Measurements from ENCODE around the gene TTC31.

The TTC31 gene

GRCh38 chr2:74495440-74495839 is 12.6 kb downstream of the TTC31 start:
- Histone ChIP-seq H3K9me3 (ENCODE audit: severe bottlenecking) (no peaks in the 10 kb centered on the region), H3K27ac (ENCODE audit: poor library complexity, severe bottlenecking) (no peak overlapping the region), H3K4me1 (ENCODE audit: insufficient read depth, poor library complexity, severe bottlenecking) (peaks cover 8% of the 10 kb centered on the region), H3K27me3 (ENCODE audit: insufficient read depth, poor library complexity, severe bottlenecking) (peaks cover 14% of the 10 kb centered on the region), H3K36me3 (ENCODE audit: low read depth) (peaks cover 26% of the 10 kb centered on the region), H3K4me3 (ENCODE audit: severe bottlenecking) (no peak overlapping the region)
- ATAC-seq (ENCODE audit: low read depth) (no peak), DNase-seq (ENCODE audit: low spot score) (no peak)
- TF ChIP-seq, protein P1, sequence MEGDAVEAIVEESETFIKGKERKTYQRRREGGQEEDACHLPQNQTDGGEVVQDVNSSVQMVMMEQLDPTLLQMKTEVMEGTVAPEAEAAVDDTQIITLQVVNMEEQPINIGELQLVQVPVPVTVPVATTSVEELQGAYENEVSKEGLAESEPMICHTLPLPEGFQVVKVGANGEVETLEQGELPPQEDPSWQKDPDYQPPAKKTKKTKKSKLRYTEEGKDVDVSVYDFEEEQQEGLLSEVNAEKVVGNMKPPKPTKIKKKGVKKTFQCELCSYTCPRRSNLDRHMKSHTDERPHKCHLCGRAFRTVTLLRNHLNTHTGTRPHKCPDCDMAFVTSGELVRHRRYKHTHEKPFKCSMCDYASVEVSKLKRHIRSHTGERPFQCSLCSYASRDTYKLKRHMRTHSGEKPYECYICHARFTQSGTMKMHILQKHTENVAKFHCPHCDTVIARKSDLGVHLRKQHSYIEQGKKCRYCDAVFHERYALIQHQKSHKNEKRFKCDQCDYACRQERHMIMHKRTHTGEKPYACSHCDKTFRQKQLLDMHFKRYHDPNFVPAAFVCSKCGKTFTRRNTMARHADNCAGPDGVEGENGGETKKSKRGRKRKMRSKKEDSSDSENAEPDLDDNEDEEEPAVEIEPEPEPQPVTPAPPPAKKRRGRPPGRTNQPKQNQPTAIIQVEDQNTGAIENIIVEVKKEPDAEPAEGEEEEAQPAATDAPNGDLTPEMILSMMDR (IDR thresholded peaks at IDR 0.05; ENCODE audit: poor library complexity, severe bottlenecking): no peak

DNA sequence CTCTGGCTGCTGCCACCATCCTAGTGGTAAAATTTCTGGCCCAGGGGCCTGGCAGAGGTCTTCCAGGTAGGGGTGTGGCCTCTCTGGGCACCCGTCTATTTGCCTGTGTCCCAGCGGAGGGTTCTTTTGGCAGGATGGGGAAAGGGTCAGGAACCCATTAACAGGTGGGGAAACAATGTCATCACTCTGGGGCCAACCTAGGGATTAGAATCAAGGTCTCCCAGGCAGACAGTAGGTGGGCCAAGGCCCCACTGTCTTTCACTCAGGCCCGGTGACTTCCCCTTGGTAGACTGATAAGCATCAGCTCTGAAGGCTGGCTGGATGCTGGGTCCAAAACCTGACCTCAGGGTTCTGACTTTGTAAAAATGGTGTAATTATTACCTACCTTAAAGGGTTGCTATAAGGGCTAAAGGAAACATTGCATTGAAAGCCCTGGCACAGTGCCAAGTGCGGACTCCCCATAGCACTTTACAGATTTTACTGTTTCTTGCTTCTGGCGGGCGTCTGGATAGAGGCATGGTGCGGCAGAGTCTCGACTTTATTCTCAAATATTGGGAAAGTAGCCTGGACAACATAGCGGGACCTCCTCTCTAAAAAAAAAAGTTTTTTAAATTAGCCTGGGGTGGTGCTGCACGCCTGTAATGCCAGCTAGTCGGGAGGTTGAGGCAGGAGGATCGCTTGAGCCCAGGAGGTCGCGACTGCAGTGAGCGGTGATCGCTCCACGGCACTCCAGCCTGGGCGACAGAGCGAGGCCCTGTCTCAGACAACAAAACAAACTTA is 14.3 kb downstream of the TTC31 start:
- no peak overlapping the region for H3K27ac ChIP-seq (ENCODE audit: poor library complexity, severe bottlenecking)
- H3K9me3 ChIP-seq (ENCODE audit: severe bottlenecking): no peaks in the 10 kb centered on the region
- DNase-seq (ENCODE audit: low spot score): no peak
- peaks cover 8% of the 10 kb centered on the region for H3K4me1 ChIP-seq (ENCODE audit: insufficient read depth, poor library complexity, severe bottlenecking)
- peaks cover 8% of the 10 kb centered on the region for H3K36me3 ChIP-seq (ENCODE audit: low read depth)
- TF ChIP-seq, protein P1 (IDR thresholded peaks at IDR 0.05; ENCODE audit: poor library complexity, severe bottlenecking): no peak
- no peak for ATAC-seq (ENCODE audit: low read depth)
- H3K4me3 ChIP-seq (ENCODE audit: severe bottlenecking): no peak overlapping the region
- peaks cover 14% of the 10 kb centered on the region for H3K27me3 ChIP-seq (ENCODE audit: insufficient read depth, poor library complexity, severe bottlenecking)

DNA sequence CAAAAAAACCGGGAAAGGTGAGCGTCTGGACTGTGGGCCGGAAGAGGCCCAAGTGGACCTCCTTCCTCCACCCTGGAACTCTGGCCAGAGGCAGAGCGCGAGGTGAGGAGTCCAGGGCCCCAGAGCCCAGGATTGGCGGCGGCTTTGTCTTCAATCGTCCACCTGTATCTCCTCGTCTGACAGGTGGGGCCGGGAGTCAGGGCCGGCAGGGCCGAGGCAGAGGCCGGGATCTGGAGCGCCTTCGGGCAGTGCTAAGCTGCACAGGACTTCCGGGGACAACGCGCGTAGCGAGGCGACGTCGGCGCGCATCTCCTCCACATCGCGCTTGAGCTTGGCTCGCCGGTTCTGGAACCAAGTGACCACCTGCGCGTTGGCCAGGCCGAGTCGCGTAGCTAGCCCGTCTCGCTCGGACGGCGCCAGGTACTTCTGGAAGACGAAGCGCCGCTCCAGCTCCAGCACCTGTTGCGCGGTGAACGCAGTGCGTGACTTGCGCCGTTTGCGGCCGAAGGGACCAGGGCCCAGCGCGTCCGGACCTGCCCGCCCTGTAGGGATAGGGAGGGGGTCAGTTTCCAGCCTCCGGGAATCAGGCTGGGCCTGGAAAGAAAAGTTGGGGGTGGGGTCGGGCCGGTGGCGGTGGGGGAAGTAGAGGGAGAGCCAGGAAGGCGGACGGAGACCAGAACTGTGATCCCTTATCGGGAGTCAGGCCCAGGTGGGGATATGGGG is 15.1 kb downstream of the TTC31 start:
- Histone ChIP-seq H3K4me1 (ENCODE audit: insufficient read depth, poor library complexity, severe bottlenecking) (peaks cover 8% of the 10 kb centered on the region), H3K9me3 (ENCODE audit: severe bottlenecking) (no peaks in the 10 kb centered on the region), H3K27ac (ENCODE audit: poor library complexity, severe bottlenecking) (no peak overlapping the region), H3K27me3 (ENCODE audit: insufficient read depth, poor library complexity, severe bottlenecking) (peaks cover 14% of the 10 kb centered on the region), H3K4me3 (ENCODE audit: severe bottlenecking) (peak overlapping the region; percentile 2), H3K36me3 (ENCODE audit: low read depth) (peaks cover 3% of the 10 kb centered on the region; the same call in 1 of the 2 replicates)
- peak; percentile 24 for ATAC-seq (ENCODE audit: low read depth)
- TF ChIP-seq, protein P1 (IDR thresholded peaks at IDR 0.05; ENCODE audit: poor library complexity, severe bottlenecking): no peak
- DNase-seq (ENCODE audit: low spot score): no peak

DNA sequence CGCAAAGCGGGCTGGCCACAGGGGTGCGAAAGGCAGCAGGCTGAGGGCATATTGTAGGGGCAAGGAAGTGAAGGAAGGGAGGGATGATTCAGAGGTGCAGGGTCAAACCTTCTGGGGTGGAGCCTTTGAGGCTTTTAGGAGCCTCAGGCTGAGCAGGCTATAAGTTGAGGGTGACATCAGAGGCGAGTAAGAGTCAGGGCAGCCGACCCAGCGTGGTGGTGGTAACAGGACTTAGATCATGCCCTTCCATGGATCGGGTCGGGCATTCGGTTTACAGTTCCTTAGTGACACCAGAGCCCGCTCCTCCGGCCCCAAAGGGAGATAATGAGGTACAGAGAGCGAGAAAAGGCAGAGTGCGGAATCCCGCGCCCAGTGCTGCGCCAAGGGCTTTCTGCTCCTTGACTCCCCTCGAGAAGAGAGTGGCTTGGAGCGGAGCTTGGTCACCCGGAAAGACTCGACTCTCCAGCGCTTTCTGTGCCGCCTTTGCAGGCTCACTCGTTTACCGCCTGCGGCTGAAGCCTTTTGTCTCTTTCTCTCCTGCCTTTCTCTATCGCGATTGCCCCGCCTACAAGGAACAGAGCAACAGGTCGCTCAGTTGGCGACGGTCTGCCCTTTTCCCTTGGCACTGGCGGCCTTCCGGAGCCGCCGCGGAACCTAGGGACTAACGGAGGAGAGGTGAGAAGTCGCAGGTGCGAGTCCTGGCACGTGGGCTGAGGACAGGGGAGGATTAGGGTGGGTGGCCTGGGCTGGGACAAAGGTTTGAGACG is 15.8 kb downstream of the TTC31 start:
- no peaks in the 10 kb centered on the region for H3K36me3 ChIP-seq (ENCODE audit: low read depth)
- no peaks in the 10 kb centered on the region for H3K9me3 ChIP-seq (ENCODE audit: severe bottlenecking)
- DNase-seq (ENCODE audit: low spot score) (no peak), ATAC-seq (ENCODE audit: low read depth) (peak; percentile 54)
- no peak overlapping the region for H3K27ac ChIP-seq (ENCODE audit: poor library complexity, severe bottlenecking)
- peaks cover 14% of the 10 kb centered on the region for H3K27me3 ChIP-seq (ENCODE audit: insufficient read depth, poor library complexity, severe bottlenecking)
- TF ChIP-seq, protein P1 (IDR thresholded peaks at IDR 0.05; ENCODE audit: poor library complexity, severe bottlenecking): no peak
- H3K4me3 ChIP-seq (ENCODE audit: severe bottlenecking): peak overlapping the region; percentile 2
- peaks cover 8% of the 10 kb centered on the region for H3K4me1 ChIP-seq (ENCODE audit: insufficient read depth, poor library complexity, severe bottlenecking)
